ENCODE data around the gene EHBP1L1. TPM values are rescaled to one million over a fixed set of nuclear protein-coding genes. Genes with fewer than 3 reads are reported as not detected.

Gene EHBP1L1
- total RNA-seq, 1 experiment from 2014 or later = 49.1 TPM

- DNase-seq (ENCODE audit: low read depth) = no peak
Measured at GRCh38 chr11:65593518-65594414, 17.9 kb downstream of the EHBP1L1 start.

GRCh38 chr11:65595131-65595530, 19.3 kb downstream of the EHBP1L1 start:
- no peak for DNase-seq (ENCODE audit: low read depth)

GRCh38 chr11:65595543-65596281, 19.9 kb downstream of the EHBP1L1 start, which contains the start of gene KCNK7:
Gene KCNK7 (minus strand): TSS chr11:65595800. CDS start chr11:65595772, 28 bp downstream.
- no peak for DNase-seq (ENCODE audit: low read depth)

- no peak for DNase-seq (ENCODE audit: low read depth)
Measured at GRCh38 chr11:65596520-65596919, 20.7 kb downstream of the EHBP1L1 start.

GRCh38 chr11:65598258-65598699, 22.4 kb downstream of the EHBP1L1 start:
- DNase-seq (ENCODE audit: low read depth) = no peak

GRCh38 chr11:65599216-65599954, 23.5 kb downstream of the EHBP1L1 start:
- no peak for DNase-seq (ENCODE audit: low read depth)

- DNase-seq (ENCODE audit: low read depth) = no peak
Measured at GRCh38 chr11:65599955-65600246, 24.0 kb downstream of the EHBP1L1 start.

- no peak for DNase-seq (ENCODE audit: low read depth)
Measured at GRCh38 chr11:65604258-65604657, 28.4 kb downstream of the EHBP1L1 start.

GRCh38 chr11:65606876-65607613, 31.2 kb downstream of the EHBP1L1 start:
- DNase-seq (ENCODE audit: low read depth) = peak; percentile 37

- DNase-seq (ENCODE audit: low read depth) = no peak
Measured at GRCh38 chr11:65607614-65608426, 32.0 kb downstream of the EHBP1L1 start.

GRCh38 chr11:65609229-65609628, 33.4 kb downstream of the EHBP1L1 start:
- DNase-seq (ENCODE audit: low read depth) = no peak

GRCh38 chr11:65609665-65610064, 33.8 kb downstream of the EHBP1L1 start:
- no peak for DNase-seq (ENCODE audit: low read depth)

- DNase-seq (ENCODE audit: low read depth) = no peak
Measured at GRCh38 chr11:65610404-65610803, 34.6 kb downstream of the EHBP1L1 start.

GRCh38 chr11:65611028-65611757, 35.3 kb downstream of the EHBP1L1 start:
- no peak for DNase-seq (ENCODE audit: low read depth)

GRCh38 chr11:65611758-65612603, 36.1 kb downstream of the EHBP1L1 start:
- no peak for DNase-seq (ENCODE audit: low read depth)

- no peak for DNase-seq (ENCODE audit: low read depth)
Measured at GRCh38 chr11:65612691-65613090, 36.8 kb downstream of the EHBP1L1 start.

GRCh38 chr11:65613091-65613928, 37.5 kb downstream of the EHBP1L1 start:
- DNase-seq (ENCODE audit: low read depth) = no peak

All from LHCN-M2 (cell line).